ENCODE results near the gene LPAR4.

DNA sequence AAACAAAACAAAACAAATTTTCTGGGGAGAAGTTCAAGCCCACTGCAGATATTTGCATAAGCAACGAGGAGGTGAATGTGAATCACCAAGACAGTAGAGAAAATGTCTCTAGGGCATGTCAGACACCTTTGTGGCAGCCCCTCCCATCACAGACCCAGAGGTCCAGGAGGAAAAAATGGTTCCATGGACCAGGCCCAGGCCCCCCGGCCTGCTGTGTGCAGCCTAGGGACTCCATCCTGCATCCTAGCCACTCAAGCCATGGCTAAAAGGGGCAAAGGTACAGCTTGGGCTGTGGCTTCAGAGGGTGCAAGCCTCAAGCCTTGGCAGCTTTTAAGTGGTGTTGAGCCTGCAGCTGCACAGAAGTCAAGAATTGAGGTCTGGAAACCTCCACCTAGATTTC is 54.0 kb downstream of the LPAR4 start:
- TF ChIP-seq, protein P1, sequence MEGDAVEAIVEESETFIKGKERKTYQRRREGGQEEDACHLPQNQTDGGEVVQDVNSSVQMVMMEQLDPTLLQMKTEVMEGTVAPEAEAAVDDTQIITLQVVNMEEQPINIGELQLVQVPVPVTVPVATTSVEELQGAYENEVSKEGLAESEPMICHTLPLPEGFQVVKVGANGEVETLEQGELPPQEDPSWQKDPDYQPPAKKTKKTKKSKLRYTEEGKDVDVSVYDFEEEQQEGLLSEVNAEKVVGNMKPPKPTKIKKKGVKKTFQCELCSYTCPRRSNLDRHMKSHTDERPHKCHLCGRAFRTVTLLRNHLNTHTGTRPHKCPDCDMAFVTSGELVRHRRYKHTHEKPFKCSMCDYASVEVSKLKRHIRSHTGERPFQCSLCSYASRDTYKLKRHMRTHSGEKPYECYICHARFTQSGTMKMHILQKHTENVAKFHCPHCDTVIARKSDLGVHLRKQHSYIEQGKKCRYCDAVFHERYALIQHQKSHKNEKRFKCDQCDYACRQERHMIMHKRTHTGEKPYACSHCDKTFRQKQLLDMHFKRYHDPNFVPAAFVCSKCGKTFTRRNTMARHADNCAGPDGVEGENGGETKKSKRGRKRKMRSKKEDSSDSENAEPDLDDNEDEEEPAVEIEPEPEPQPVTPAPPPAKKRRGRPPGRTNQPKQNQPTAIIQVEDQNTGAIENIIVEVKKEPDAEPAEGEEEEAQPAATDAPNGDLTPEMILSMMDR (IDR thresholded peaks at IDR 0.05): no peak
- TF ChIP-seq POLR2A (IDR thresholded peaks at IDR 0.05): no peak
